Measurements from ENCODE around the gene SQOR.

Gene SQOR

DNA sequence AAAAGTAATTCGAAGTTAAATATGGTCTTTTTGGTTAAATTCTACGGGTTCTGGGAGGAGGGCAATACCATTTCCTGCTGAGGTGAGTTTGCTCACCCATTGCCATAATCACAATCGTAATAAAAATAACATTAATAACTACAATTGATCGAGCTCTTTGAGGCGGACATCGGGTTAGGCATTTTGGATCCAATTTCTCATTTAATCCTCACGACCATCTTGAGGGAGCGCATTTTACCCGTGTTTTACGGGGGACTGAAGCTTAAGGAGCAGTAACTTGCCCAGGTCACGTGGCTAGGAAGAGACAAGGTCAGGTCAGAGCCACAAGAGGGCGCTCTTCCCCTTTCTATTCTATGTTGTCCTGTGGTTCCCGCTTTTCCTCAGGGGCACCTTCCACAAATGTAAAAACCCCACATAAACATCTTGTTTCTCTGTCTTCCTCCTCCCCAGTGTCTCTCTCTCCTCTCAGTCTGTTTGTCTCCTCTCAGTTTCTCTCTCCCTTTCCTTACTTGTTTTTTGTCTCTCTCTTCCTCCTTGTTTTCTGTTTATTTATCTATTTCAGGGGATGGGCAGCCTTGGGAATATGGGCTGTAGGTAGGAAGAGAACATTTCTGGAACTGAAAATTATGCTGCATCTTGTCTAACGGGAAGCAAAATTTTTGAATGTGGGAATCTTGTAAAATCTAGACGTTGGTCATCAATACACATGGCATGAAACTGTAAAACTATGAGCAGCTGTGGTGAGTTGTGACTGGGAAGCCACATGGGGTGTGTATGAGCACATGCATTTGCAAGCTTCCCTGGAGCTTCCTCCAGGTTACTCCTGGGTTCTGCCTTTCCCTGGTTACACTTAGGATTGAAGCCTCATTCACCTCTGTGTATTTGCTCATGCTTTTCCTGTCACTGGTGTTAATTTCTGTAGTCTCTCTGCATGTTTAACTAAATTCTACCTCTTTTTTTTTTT is 71.0 kb downstream of the SQOR start:
- DNase-seq (ENCODE audit: low read depth in 2 of 2) = peak; percentile 39 to 61

- DNase-seq (ENCODE audit: low read depth in 2 of 2) = no peak
These were observed 75.8 kb downstream of the SQOR start for GRCh38 chr15:45710657-45711056.

DNA sequence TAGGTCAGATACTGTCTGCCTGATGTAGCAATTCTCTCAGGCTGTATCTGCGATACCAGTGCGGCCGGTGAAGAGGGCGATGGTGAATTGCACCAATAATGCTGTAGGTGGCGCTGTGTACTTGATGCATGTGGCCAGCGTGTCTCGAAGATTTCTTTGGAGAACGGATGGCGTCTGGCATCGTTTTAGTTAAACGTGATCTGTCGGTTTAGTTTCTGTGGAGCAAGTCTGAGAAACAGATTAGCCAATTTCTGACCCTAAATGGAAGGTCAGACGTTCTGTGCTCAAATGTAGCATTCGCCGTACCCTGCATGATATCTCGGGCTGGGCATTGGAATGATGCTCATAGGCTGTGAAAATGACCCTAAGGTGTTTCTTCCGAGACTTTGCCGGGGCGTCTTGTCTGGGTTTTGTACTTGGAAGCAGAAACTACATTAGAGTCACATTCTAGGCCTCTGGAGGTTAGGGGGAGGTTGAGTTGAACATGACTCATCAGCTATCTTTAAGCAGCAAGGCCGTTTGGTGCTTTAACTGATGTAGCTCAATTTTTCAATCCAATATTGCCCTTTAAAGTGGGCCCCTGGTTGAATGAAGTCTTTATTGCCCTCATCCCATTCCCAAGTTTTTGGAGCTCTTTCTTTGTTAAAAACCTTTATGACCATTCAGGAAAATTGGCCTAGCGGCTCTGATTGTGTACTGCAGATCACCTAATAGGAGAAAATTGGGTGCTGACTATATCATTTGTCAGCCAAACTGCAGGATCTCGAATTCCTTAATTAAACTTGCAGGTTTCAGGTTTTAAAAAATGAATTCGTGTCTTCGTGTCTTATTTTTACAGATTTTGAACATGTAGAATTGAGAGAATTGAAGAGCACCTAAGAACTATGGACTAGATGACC is 80.0 kb downstream of the SQOR start:
- DNase-seq (ENCODE audit: low read depth in 2 of 2) = peak; percentile 10 to 39

DNA sequence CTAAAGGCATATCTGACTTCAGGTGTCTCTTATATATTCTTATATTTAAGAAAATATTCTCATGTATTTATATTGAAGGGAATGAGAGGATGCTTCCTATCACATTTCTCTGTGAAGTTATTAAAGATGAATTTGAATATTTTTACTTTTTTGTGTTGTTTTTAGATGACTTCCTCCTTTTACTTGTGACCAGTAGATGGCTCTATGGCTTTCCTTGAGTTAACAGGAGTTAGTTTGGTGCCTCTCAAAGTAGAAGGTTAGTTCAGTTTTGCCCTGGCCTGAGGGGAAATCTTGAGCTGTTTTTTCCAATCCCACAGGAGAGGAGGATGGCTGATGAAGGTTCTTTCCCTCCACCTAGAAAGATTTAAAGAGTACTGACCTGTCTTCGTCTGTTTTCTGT is 80.7 kb downstream of the SQOR start:
- no peak for DNase-seq (ENCODE audit: low read depth in 2 of 2)

DNA sequence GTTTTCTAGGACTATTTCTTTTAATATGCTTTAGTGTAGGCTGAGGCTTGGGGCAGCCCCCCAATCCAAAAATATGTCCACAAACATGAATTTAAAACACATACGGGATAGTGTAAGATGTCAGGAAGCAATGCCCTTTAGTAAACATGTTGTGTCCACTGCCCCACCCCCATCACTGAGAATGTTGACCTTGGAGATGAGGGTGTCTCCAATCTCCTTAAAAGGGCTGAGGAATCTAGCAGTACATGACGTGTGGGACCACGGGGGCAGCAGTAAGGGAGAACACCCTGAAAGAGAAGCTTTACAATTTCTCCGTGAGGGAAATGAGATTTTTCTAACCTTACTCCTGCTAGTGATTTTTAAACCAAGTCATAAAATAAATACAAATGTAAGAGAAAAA is 84.7 kb downstream of the SQOR start:
- DNase-seq (ENCODE audit: low read depth in 2 of 2) = no peak

DNA sequence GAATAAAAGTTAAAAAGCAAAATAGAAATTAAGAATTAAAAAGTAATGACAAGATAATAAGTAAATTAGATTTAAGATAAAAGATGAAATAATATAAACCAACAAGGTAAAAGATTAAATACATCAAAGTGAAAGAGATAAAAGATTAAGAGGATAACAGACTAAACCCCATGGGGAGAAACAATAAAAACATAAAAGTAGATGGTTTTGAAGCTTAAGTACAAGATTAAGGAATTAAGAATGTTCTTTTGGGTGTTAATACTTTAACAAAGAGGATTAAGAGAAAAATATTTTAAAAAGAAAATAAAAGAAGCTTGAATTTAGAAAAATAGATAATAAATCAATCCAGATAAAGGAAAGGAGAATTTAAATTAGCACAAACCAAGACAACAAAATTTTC is 85.4 kb downstream of the SQOR start:
- DNase-seq (ENCODE audit: low read depth in 2 of 2) = no peak

- no peak for DNase-seq (ENCODE audit: low read depth in 2 of 2)
These were observed 93.8 kb downstream of the SQOR start for GRCh38 chr15:45728641-45729040.

GRCh38 chr15:45729141-45729540 is 94.3 kb downstream of the SQOR start:
- DNase-seq (ENCODE audit: low read depth in 2 of 2) = no peak

DNA sequence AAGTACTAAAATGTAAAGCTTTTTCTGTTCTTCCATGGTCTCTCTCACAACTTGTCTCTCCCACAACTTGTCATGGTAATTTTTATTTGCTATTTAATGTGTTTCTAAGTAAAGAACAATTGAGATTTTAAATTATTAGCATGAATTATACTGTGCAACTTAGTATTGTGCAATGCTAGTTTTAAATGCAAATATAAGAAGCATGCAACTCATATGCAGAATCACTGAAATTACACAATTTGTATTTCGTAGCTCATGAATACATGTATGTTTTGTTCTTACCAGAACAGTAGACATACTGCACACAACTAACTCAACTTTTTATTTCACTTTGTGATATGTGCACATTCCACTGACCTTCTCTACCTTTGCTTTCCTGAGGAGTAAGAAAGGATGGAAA is 96.5 kb downstream of the SQOR start:
- DNase-seq (ENCODE audit: low read depth in 2 of 2) = no peak

DNA sequence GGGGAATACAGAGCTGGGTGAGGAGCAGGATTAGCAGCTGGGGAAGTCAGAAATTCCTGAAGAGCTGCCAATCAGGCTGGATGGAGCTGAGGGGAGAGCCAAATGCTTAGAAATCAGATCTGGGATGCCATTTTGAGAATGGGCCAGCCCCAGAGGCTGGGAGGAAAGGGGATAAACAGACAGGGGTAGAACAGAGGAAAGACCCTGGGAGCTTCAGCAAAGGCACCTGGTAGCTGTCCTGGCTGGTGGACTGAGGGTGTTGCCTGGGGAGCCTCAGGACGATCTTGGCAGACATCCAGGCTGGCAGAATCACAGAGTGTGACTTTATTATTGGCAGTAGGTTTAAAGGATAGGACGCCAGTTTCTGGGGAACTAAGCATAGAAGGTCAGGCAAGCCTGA is 97.8 kb downstream of the SQOR start:
- DNase-seq (ENCODE audit: low read depth in 2 of 2) = no peak

- DNase-seq (ENCODE audit: low read depth in 2 of 2) = no peak
These were observed 99.5 kb downstream of the SQOR start for GRCh38 chr15:45734260-45734711.

Measured in stimulated activated CD4-positive, alpha-beta T cell treated with anti-CD3 and anti-CD28 coated beads, Interleukin-12 subunit alpha, Interleukin-12 subunit beta, amount 100 ng/mL, for 24 hours (primary cell).